Fibroblast of lung (primary cell): ENCODE measurements around the gene HOXC9. TPM values are rescaled to one million over a fixed set of nuclear protein-coding genes. Genes with fewer than 3 reads are reported as not detected.

ENCODE experiments used
- DNase-seq, 2 donors: peaks; one replicate each; pipeline versions ENCODE4 v3.0.0 to v3.0.0-alpha.2; 2010; ENCODE audit warnings: low read depth in 2 of 2
- H2AFZ ChIP-seq: 2 replicates; pipeline ENCODE4 v1.5.1; 2012; ENCODE audit warnings: low read length, control low read depth, inconsistent platforms
- H3K27ac ChIP-seq: 2 replicates; pipeline ENCODE4 v1.5.1; 2011; ENCODE audit warnings: low read length, control low read depth; ENCODE audit not compliant: insufficient read depth
- H3K27me3 ChIP-seq: 2 replicates; pipeline ENCODE4 v1.5.1; 2011; ENCODE audit warnings: mild to moderate bottlenecking, low read length; ENCODE audit not compliant: control insufficient read depth, insufficient read depth
- H3K36me3 ChIP-seq: 2 replicates; pipeline ENCODE4 v1.5.1; 2011; ENCODE audit warnings: low read length; ENCODE audit not compliant: control insufficient read depth, insufficient read depth
- H3K4me1 ChIP-seq: 2 replicates; pipeline ENCODE4 v1.5.1; 2011; ENCODE audit warnings: low read length; ENCODE audit not compliant: control insufficient read depth, insufficient read depth; ENCODE audit errors: extremely low read depth
- H3K4me2 ChIP-seq: 2 replicates; pipeline ENCODE4 v1.5.1; 2011; ENCODE audit warnings: low read length, control low read depth; ENCODE audit not compliant: insufficient read depth; ENCODE audit errors: extremely low read depth
- H3K4me3 ChIP-seq, 4 experiments: fragments of 200-600 bp in 1 of 4; sonication (generic) in 1 of 4; replicated peaks in 1 of 4; 2 replicates each; pipeline ENCODE4 v1.5.1; 2011 to 2016; ENCODE audit warnings: low read length in 4 of 4, low read depth in 3 of 4, mild to moderate bottlenecking in 3 of 4, control low read depth in 2 of 4, inconsistent platforms in 1 of 4, mixed read lengths in 1 of 4; ENCODE audit not compliant: insufficient read depth in 1 of 4; ENCODE audit errors: control extremely low read depth in 1 of 4
- H3K79me2 ChIP-seq: 2 replicates; pipeline ENCODE4 v1.5.1; 2012; ENCODE audit warnings: mild to moderate bottlenecking, low read length, inconsistent platforms; ENCODE audit not compliant: control insufficient read depth, insufficient read depth
- H3K9ac ChIP-seq: 2 replicates; pipeline ENCODE4 v1.5.1; 2011; ENCODE audit warnings: mild to moderate bottlenecking, low read length, control low read depth; ENCODE audit not compliant: insufficient read depth
- H3K9me3 ChIP-seq: 2 replicates; pipeline ENCODE4 v1.5.1; 2012; ENCODE audit warnings: low read depth, low read length; ENCODE audit not compliant: control insufficient read depth, insufficient read depth
- H4K20me1 ChIP-seq: 2 replicates; pipeline ENCODE4 v1.5.1; 2011; ENCODE audit warnings: low read length; ENCODE audit not compliant: control insufficient read depth, insufficient read depth; ENCODE audit errors: extremely low read depth
- CTCF ChIP-seq, 2 donors: IDR thresholded peaks in 1 of 2; conservative IDR thresholded peaks in 1 of 2; 1 replicate in 1 of 2; 2 replicates in 1 of 2; pipeline ENCODE4 v1.5.1; 2011 to 2012; ENCODE audit warnings: low read length in 2 of 2, control low read depth in 1 of 2, inconsistent platforms in 1 of 2, low read depth in 1 of 2, mild to moderate bottlenecking in 1 of 2
- EZH2 ChIP-seq: IDR thresholded peaks from 2 replicates; pipeline ENCODE4 v1.5.1; 2012; ENCODE audit warnings: low read length, control low read depth, mild to moderate bottlenecking; ENCODE audit errors: missing control alignments
- polyA plus RNA-seq, 2 donors: library from polyadenylated mRNA; depleted of rRNA in 1 of 2; stranded (reverse) in 1 of 2; unstranded in 1 of 2; fragments of >200 nt; gene quantifications; 2 replicates each; pipeline ENCODE4 v1.2.1, GENCODE V29; 2011 to 2012; ENCODE audit warnings: missing spikeins in 1 of 2
- total RNA-seq: library from RNA; depleted of rRNA; stranded (reverse); fragments of >200 nt; gene quantifications from 2 replicates; pipeline ENCODE4 v1.2.1, GENCODE V29; 2014

The HOXC9 gene
- total and polyA plus RNA-seq, 2 donors (not counting 1 experiment from before 2014, with no cell fraction given): 0.24 TPM; not detected in 1

- TF ChIP-seq EZH2 (no peak), CTCF (conservative IDR thresholded peaks at IDR 0.05 in 1 of 2, IDR thresholded peaks at IDR 0.05 in 1 of 2; ENCODE audit: low read depth in 1 of 2, low read length in 2 of 2) (no peak)
- no peaks in the 10 kb centered on the region for H3K9me3 ChIP-seq
- DNase-seq: no peak
- H3K36me3 ChIP-seq: no peaks in the 10 kb centered on the region
- peaks cover 2% of the 10 kb centered on the region for H3K4me1 ChIP-seq
- peaks cover 40% of the 10 kb centered on the region for H3K27me3 ChIP-seq
- H2AFZ ChIP-seq: no peak overlapping the region
- H3K4me2 ChIP-seq: no peak overlapping the region
- H3K79me2 ChIP-seq: no peaks in the 10 kb centered on the region
- no peak overlapping the region for H3K4me3 ChIP-seq
- H4K20me1 ChIP-seq: no peaks in the 10 kb centered on the region
- no peak overlapping the region for H3K9ac ChIP-seq
- no peak overlapping the region for H3K27ac ChIP-seq
Measured at GRCh38 chr12:54032086-54032619, 32.2 kb downstream of the HOXC9 start.

- Histone ChIP-seq H3K4me2 (peak within 1 kb of the TSS; percentile 54), H3K9ac (peak within 1 kb of the TSS; percentile 30), H3K27ac (no peak within 1 kb of the TSS)
Measured at GRCh38 chr12:54032627-54033100, 32.7 kb downstream of the HOXC9 start, which contains the start of gene HOXC5. Gene HOXC5, plus strand, starts transcription at chr12:54033050. Its CDS starts 73 bp downstream, at chr12:54033123.

More at GRCh38 chr12:54032627-54033100, 32.7 kb downstream of the HOXC9 start, which contains the start of gene HOXC5:
- Histone ChIP-seq H3K4me3 (peak within 1 kb of the TSS; percentile 31 to 51 (median 45)), H3K4me1 (peaks cover 2% of the 10 kb centered on the region), H3K9me3 (no peaks in the 10 kb centered on the region), H3K79me2 (no peaks in the 10 kb centered on the region), H3K27me3 (peaks cover 36% of the 10 kb centered on the region), H2AFZ (peak within 1 kb of the TSS; percentile 30), H4K20me1 (no peaks in the 10 kb centered on the region), H3K36me3 (no peaks in the 10 kb centered on the region)
- DNase-seq: peak; percentile 34 to 74
- TF ChIP-seq CTCF (conservative IDR thresholded peaks at IDR 0.05 in 1 of 2, IDR thresholded peaks at IDR 0.05 in 1 of 2; ENCODE audit: low read depth in 1 of 2, low read length in 2 of 2) (peak; percentile 89 to 93), EZH2 (no peak)
